ENCODE data around the gene OPN5.

The OPN5 gene

DNA sequence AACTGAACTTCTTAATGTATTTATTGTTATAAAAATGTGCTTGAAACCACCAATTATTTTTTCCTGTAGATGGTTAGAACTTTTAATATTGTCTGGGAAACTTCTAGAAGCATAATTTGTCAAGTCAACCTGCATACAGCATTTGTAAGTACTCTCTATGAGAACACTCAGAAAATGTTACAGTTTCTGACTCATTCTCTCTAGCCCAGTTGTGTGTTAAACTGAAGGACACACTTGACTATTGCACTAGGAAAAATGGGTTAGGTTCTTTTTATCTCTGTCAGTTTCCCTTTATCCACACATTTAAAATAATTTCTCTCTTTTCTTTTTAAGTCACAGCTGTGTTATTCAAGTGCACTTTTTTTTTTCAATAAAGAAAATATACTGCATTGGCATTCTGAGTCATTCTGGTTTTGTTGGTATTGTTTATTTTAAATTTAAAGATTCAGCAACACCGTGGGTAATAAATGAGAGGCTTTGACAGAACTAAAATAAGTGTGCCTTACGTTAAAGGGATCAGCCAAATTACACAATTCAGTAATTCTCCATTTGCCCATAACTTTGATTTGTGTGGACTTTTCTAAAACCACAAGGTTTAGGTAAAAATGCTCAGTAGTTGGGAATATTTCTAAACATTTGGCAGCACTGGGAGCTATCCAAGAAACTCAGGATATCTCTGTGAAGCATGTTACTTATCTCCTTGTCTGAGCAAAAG, 50.7 kb downstream of the OPN5 start:
- H3K4me3 ChIP-seq (ENCODE audit: low read length, poor library complexity, severe bottlenecking): no peak overlapping the region
- no peak overlapping the region for H3K4me2 ChIP-seq (ENCODE audit: low read depth, low read length, poor library complexity, severe bottlenecking)
- H3K27me3 ChIP-seq (ENCODE audit: insufficient read depth, low read length, poor library complexity, severe bottlenecking): no peaks in the 10 kb centered on the region
- TF ChIP-seq, protein P1, sequence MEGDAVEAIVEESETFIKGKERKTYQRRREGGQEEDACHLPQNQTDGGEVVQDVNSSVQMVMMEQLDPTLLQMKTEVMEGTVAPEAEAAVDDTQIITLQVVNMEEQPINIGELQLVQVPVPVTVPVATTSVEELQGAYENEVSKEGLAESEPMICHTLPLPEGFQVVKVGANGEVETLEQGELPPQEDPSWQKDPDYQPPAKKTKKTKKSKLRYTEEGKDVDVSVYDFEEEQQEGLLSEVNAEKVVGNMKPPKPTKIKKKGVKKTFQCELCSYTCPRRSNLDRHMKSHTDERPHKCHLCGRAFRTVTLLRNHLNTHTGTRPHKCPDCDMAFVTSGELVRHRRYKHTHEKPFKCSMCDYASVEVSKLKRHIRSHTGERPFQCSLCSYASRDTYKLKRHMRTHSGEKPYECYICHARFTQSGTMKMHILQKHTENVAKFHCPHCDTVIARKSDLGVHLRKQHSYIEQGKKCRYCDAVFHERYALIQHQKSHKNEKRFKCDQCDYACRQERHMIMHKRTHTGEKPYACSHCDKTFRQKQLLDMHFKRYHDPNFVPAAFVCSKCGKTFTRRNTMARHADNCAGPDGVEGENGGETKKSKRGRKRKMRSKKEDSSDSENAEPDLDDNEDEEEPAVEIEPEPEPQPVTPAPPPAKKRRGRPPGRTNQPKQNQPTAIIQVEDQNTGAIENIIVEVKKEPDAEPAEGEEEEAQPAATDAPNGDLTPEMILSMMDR (conservative IDR thresholded peaks at IDR 0.05; ENCODE audit: low read length): no peak
- no peak for TF ChIP-seq EZH2phosphoT487 (IDR thresholded peaks at IDR 0.05; ENCODE audit: borderline replicate concordance)
- H3F3A ChIP-seq (ENCODE audit: low read depth): no peaks in the 10 kb centered on the region
- no peak overlapping the region for H2AFZ ChIP-seq (ENCODE audit: low read length)
- no peaks in the 10 kb centered on the region for H3K79me2 ChIP-seq (ENCODE audit: insufficient read depth, low read length)
- no peaks in the 10 kb centered on the region for H3K4me1 ChIP-seq (ENCODE audit: insufficient read depth, low read length, poor library complexity, severe bottlenecking)
- H3K36me3 ChIP-seq (ENCODE audit: insufficient read depth, low read length): no peaks in the 10 kb centered on the region
- no peak overlapping the region for H3K9ac ChIP-seq (ENCODE audit: low read depth, low read length, poor library complexity, severe bottlenecking)
- no peaks in the 10 kb centered on the region for H3K9me3 ChIP-seq (ENCODE audit: insufficient read depth, low read depth, low read length)
- no peaks in the 10 kb centered on the region for H3K9me2 ChIP-seq (replicated peaks; ENCODE audit: low read depth, low read length)
- H4K20me1 ChIP-seq (ENCODE audit: insufficient read depth, low read length, poor library complexity, severe bottlenecking): no peaks in the 10 kb centered on the region

DNA sequence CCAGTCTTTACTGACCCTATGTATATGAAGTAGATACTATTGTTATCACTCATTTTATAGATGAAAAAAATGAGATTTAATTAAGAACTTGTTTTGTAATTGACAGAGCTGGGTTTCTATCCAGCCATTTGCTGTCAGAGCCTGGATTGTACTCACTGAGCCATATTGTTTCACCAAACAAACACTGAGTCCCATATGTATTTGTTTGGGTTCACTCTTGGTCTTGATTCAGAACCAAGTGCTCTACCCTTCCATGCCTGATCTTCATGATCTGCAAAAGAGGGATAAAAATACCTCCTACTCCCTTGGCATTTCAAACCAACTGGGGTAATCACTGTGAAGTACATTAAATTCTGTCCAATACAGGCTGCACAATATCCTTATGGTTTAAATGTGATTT, 52.4 kb downstream of the OPN5 start:
- Histone ChIP-seq H3F3A (ENCODE audit: low read depth) (no peaks in the 10 kb centered on the region), H3K9me2 (replicated peaks; ENCODE audit: low read depth, low read length) (no peaks in the 10 kb centered on the region), H3K36me3 (ENCODE audit: insufficient read depth, low read length) (no peaks in the 10 kb centered on the region), H3K4me3 (ENCODE audit: low read length, poor library complexity, severe bottlenecking) (no peak overlapping the region), H4K20me1 (ENCODE audit: insufficient read depth, low read length, poor library complexity, severe bottlenecking) (no peaks in the 10 kb centered on the region), H3K4me2 (ENCODE audit: low read depth, low read length, poor library complexity, severe bottlenecking) (no peak overlapping the region), H3K4me1 (ENCODE audit: insufficient read depth, low read length, poor library complexity, severe bottlenecking) (no peaks in the 10 kb centered on the region), H3K9me3 (ENCODE audit: insufficient read depth, low read depth, low read length) (no peaks in the 10 kb centered on the region), H3K79me2 (ENCODE audit: insufficient read depth, low read length) (no peaks in the 10 kb centered on the region), H2AFZ (ENCODE audit: low read length) (no peak overlapping the region), H3K9ac (ENCODE audit: low read depth, low read length, poor library complexity, severe bottlenecking) (no peak overlapping the region), H3K27me3 (ENCODE audit: insufficient read depth, low read length, poor library complexity, severe bottlenecking) (no peaks in the 10 kb centered on the region)
- no peak for TF ChIP-seq EZH2phosphoT487 (IDR thresholded peaks at IDR 0.05; ENCODE audit: borderline replicate concordance)
- TF ChIP-seq, protein P1 (conservative IDR thresholded peaks at IDR 0.05; ENCODE audit: low read length): no peak

DNA sequence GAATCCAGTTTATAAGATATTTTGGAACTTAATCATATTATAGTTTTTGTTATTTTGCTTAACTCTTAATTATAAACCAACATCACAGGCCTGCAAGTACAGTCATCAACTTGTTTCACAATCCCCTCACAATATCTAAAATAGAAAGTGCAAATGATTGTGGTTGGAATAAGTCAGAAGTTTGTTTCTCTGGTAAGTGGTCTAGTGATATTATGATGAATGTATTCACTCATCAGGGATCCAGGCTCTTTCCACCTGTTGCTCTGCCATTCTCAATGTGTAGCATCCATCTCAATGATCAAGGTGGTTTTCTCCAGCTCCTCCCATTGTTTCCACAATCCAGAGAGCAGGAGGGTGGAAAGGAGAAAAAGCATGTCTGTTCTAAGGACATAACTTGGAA, 54.2 kb downstream of the OPN5 start:
- no peaks in the 10 kb centered on the region for H3K27me3 ChIP-seq (ENCODE audit: insufficient read depth, low read length, poor library complexity, severe bottlenecking)
- no peaks in the 10 kb centered on the region for H4K20me1 ChIP-seq (ENCODE audit: insufficient read depth, low read length, poor library complexity, severe bottlenecking)
- H3K9me2 ChIP-seq (replicated peaks; ENCODE audit: low read depth, low read length): no peaks in the 10 kb centered on the region
- H3K4me3 ChIP-seq (ENCODE audit: low read length, poor library complexity, severe bottlenecking): no peak overlapping the region
- no peak overlapping the region for H3K4me2 ChIP-seq (ENCODE audit: low read depth, low read length, poor library complexity, severe bottlenecking)
- no peaks in the 10 kb centered on the region for H3K9me3 ChIP-seq (ENCODE audit: insufficient read depth, low read depth, low read length)
- no peaks in the 10 kb centered on the region for H3K36me3 ChIP-seq (ENCODE audit: insufficient read depth, low read length)
- H2AFZ ChIP-seq (ENCODE audit: low read length): no peak overlapping the region
- no peaks in the 10 kb centered on the region for H3F3A ChIP-seq (ENCODE audit: low read depth)
- no peak overlapping the region for H3K9ac ChIP-seq (ENCODE audit: low read depth, low read length, poor library complexity, severe bottlenecking)
- TF ChIP-seq, protein P1 (conservative IDR thresholded peaks at IDR 0.05; ENCODE audit: low read length): no peak
- no peak for TF ChIP-seq EZH2phosphoT487 (IDR thresholded peaks at IDR 0.05; ENCODE audit: borderline replicate concordance)
- H3K4me1 ChIP-seq (ENCODE audit: insufficient read depth, low read length, poor library complexity, severe bottlenecking): no peaks in the 10 kb centered on the region
- H3K79me2 ChIP-seq (ENCODE audit: insufficient read depth, low read length): no peaks in the 10 kb centered on the region

Measured in Loucy (cell line).